ENCODE data around the gene KCTD10.

The KCTD10 gene, protein sequence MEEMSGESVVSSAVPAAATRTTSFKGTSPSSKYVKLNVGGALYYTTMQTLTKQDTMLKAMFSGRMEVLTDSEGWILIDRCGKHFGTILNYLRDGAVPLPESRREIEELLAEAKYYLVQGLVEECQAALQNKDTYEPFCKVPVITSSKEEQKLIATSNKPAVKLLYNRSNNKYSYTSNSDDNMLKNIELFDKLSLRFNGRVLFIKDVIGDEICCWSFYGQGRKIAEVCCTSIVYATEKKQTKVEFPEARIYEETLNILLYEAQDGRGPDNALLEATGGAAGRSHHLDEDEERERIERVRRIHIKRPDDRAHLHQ

DNA sequence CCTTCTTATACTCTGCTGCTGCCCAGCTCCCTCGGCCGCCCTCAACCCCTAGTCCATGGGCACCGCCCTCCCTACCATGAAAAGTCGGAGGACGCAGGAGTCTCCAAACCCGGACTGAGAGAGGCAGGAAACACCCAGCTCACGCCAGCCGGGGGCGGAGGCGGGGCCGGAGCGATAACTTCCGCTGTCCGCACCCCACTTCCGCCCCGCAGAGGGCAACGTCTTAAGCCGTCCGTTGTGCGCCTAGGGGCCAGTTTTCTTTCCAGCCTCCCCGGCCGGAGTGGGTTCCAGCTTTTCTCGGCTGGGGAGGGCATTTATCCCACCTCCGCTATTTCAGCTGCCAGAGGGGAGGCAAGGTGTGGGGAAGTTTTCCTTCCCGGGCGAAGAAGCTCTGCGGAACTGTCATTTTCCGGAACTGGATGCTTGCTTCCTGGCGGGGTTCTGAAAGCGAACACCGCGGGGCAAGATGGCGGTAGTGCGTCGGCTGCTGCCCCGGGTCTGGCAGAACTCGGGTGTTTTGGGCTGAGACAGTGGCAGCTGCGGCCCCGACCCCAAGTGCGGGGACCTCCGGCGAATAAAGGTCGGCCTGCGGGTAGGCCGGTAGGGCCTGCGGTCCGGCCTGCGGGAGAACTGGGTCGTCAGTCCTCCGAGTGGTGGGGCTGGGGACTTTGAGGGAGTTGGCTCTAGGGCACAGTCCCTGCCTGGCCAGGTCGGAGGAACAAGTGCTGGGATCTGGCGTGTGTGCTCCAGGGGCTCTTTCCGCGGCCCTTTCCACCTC lies at the start of gene KCTD10, which contains the start of gene UBE3B:
Gene KCTD10, minus strand, starts transcription at position 116 of the 778 bp plus-strand sequence. Its CDS starts 38 bp downstream, at position 78.
Gene UBE3B, plus strand, starts transcription at position 450 of the 778 bp plus-strand sequence. CDS start 5,918 bp downstream, outside the sequence.
- FAIRE-seq: no peak

DNA sequence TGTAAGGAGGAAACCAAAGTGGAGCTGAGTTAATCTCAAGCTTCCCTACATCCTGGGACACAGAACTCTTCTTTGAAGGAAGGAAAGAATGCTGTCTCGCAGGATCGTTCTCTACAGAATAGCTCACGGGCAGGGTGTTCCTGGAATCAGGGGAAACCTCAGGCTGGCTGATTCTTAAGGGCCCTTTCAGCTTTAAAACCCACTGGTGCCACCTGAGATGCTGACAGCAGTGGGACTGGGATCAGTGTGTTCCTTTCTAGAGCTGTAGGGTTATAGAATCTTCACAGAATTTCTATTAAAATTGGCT lies 48.1 kb upstream of the KCTD10 start:
- FAIRE-seq: no peak

DNA sequence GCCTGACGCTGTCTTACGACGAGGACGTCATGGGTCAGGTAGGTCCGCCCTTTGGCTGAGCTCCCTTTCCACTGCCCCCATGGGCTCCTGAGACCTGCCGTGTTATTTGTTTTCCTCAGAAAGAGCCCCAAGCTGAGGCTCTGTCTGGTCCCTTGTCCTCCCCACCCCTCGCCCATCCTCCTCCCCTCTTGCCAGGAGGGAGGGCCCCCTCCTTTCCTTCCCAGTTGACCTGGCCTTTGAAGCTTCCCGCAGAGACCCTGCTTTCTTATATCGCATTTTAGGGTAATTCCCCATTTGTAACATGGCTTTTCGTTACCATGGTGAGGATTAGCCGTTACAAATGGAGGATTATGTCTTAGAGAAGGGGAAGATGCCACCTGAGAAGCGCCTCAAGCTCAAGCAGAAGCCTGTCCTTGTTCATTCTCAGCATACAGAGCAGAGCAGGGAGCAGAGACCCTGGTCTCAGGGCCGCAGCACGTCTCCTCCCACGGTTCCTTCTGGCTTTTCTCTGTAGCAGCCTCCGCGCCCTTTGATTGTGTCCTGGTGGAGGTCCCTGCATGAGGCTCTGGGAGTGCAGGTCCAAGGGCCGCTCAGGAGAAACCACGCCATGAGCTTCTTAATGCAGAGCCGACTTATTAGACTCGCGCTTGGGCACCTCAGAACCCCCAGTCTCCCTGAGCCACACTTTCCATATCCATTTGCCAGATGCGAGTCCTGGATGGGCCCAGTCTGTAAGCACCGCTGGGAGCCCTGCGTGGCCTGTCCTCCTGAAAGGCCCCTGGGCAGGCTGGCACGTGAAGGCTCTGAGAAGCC lies 47.6 kb upstream of the KCTD10 start:
- no peak for FAIRE-seq

DNA sequence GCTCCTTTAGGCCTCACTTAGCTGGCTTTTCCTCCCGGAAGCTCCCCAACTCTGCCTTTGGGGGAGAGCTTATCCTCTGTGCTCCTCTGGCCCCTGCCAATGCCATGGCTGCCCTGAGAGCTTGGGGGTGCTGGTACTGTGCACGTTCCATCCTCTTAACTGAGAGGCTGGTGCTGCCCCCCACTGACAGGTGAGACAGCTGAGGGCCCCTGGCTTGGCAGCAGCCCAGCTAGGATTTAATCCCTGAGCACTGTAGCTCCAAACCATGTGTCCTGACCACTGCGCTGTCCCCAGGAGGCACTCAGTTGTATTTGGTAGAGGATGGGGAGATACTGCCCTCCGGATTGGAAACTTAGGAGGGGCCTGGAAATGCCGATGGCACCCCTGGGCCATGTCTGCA lies 46.4 kb upstream of the KCTD10 start:
- FAIRE-seq: no peak

DNA sequence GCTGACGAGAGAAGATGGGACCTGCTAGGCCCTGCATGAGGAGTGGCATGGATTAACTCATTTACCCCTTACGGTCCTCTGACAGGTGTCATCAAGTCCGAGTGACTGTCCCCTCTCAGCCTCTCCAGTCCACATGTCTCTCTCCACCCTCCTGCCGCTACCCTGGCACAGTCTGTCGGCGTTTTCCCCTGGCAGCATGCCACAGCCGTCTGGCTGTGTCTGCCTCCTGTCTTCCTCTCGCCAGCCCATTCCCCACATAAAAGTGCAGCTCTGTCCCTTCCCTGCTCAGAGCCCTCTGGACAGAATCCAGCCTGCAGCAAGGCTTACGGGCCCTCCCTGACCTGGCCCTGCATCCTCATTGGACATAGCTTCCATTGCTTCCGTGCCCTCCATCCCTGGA lies 46.0 kb upstream of the KCTD10 start:
- FAIRE-seq: no peak

DNA sequence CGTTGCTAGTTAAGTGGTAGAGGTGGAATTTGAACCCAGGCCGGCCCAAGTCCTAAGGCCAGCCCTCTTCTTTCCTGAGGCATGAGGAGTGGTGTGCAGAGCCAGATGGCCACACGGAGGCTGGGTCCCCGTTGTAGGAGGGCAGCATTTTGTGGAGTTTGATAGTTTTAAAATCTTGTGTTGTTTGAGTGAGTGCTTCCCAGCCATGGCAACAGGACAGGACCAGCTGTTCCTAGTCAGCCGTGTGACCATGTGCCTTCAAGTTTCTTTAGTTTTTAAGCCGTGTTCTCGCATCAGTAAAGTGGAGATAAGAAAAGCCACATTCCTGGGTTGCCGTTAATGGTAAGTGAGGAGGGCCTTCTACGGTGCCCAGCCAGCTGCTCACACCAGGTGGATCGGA lies 44.7 kb upstream of the KCTD10 start:
- no peak for FAIRE-seq

DNA sequence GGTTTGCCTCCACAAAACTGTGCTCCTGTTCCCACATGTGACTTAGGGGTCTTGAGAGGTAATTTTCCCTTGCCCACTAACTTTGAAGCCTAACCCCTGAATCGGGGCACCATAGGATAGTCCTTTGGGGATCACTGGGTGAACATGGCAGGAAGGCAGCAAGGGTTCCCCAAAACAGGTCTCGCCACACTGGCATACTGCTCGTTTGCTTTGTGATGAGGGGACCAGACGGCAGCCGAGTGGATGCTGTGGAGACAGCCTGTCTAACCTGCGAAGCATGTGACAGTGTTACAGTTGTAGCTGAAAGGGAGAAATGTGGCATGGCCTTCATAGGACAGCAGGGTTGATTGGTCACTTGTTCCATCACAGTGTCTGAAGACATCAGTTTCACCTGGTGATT lies 42.7 kb upstream of the KCTD10 start:
- no peak for FAIRE-seq

DNA sequence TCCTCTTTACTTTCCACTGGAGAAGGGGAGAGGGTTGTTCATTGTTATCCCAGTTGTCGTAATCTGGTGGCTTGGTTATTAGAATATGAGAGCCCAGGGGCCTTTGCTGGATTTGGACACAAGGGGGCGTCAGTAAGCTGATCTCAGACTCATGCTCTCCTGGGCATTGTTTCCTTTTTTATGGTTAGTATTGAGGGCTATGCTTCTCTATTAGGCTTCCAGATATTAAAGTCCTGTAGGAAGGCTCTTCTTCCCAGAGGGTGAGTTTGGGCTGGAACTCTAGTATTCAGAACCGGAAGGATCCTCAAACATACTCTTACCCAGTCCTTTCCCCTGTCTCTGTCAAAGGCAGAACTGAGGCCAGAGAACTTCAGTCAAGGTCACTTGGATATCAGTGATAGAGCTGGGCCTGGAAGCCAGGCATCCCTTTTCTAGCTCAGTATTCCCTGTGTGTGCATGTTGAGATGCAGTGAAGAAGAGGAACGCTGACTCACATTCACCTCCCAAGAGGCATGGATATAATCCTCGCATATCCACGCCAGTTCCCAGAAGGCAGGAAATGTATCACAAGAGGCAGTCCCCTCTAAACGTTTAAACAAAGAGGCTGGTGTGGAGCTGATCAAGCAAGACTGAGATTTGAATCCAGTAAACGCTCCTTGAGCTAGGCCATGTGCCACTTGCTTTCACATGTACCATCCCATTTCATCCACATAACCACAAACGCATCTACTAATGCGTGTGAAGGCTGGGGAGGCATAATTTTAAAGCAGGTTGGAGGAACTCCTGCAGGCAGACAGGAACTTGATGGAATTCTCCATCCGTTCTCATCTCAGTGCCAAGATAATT lies 41.9 kb upstream of the KCTD10 start:
- peak; percentile 23 for FAIRE-seq

DNA sequence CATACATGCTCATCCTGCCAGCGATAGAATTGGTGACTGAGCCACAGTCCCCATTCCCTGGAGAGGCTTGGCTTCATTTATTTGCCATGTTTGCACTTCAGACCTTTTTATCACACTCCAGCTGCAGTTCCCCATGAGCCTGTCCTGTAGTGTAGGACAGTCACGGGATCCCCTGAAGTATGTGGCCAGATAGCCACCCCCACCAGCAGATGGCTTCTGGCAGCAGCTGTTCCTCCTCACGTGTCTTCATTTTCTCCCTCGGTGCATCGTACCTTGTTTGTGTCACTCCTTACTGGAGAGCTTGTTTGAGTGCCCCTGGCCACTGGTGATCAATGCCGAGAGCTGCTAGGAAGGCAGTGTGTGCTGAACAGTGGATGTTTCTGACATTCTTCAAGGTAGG lies 40.5 kb upstream of the KCTD10 start:
- FAIRE-seq: no peak

DNA sequence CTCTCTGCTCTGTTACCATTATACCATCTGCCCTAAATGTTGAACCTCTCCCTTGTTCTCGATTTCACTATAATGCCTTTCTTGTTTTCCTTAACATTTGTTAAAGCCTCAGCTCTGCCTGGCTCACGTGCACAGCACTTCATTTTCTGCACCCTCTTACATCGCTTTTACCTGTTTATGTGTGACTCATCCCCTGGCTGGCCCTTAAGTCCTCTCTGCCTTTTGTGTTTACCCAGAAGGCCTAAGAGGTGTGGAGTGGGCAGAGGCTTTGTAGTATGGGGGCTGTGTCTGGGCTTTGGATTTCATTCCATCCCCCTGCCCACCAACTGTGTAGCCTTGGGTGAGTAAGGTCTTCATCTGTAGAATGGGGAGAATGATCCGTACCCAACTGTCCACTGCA lies 36.9 kb upstream of the KCTD10 start:
- no peak for FAIRE-seq

DNA sequence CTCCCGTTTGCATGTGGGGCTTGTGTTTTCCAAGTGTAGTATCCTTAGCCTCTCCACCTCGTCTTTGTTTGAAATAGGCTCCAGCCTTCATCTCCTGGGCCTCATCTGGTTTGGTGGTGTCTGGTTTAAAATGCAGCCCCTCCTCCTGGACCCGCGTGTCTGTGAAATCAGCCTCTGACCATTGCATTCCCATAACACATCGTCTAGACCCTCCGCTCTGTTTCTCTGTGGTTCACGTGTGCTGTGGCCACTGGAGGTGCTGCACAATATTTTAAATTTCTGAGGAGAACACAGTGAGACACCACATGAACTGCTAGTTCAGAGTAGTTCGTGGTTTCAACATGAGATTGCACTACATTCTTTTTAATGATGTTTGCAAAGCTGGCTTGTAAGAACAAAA lies 36.0 kb upstream of the KCTD10 start:
- no peak for FAIRE-seq

DNA sequence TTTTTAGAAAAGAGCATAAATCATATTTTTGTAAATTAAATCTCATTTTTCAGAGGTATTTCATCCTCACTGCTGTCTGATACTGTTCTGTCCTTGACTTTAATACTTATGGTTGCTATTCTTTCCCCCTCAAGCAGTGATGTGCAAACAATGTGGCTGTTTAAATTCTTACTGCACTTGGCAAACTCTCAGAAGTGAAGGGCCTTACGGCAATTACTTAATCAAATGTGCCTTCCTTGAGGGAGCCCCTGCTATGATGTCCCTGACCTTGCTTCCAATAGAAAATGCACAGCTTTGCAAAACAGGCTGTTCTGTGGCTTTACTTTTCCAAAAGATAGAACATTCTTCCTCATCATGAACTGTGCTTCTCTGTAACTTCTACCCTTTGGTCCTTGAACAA lies 35.5 kb upstream of the KCTD10 start:
- FAIRE-seq: no peak

DNA sequence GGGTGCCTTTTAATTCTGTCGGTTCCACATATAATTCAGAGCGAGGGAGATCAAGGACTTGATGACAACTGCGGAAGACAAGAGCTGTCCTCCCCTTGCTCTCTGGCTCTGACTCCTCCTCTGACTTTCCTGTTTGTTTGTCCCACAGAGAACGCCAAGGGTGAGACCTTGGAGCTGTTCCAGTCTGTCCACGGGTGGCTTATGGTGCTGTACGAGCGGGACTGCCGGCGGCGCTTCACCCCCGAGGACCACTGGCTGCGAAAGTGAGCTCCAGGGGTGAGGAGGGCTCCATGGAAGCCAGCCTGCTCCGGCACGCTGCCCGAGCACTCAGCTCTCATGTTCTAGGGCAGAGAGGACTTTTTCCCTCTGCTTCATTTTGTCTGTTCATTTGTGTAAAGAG lies 33.1 kb upstream of the KCTD10 start:
- FAIRE-seq: no peak

DNA sequence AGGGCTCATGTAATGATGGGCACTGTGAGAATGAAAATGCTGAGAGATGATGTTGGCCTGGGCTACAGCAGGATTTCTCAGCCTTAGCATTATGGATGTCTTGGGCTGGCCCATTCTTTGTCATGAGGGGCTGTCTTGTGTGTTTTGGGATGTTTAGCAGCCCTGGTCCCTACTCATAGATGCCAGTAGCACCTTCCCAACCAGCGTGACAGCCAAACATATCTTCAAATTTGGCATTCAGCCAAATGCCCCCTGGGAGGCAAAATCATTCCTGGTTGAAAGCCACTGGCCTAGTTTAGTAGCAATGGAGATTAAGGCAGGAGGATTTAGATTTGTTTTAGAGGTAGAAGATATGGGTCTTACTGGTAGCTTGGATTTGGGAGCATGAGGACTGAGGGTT lies 27.0 kb upstream of the KCTD10 start:
- no peak for FAIRE-seq

DNA sequence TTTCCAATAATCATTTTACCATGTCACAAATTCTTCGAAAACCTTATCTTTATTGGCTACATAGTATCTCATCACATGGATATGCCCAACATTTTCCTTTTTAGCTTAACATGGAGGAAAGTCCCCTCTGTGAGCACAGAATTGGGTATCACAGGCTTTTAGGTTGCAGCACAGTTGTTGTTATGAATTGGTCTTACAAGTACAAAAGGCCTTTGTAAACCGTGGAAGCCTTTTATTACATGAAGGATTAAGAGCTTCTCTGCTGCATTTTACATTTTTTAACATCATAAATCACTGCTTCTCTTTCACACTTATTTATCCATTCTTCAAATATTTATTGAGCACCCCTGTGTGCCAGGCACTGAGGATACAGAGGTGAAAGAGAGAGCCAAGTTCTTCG lies 26.5 kb upstream of the KCTD10 start:
- FAIRE-seq: no peak

DNA sequence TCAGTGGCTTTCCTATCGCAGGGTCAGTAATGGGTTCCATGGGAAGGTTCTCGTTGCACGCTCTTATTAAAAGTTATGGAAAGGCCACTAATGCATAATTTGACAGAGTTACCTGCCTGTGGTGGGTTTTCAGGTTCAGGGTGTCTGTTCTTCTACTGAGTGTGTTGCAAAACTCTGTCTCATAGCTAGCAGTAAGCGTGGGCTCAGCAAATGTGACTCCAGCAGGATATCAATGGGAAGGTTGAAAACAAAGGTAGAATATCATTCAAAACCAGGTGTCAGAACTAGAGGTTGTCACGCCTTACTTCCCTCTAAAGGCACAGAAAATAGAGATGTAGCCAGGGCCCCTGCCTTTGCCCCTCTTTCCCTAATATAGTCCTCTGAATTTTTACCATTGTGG lies 25.2 kb upstream of the KCTD10 start:
- FAIRE-seq: no peak

DNA sequence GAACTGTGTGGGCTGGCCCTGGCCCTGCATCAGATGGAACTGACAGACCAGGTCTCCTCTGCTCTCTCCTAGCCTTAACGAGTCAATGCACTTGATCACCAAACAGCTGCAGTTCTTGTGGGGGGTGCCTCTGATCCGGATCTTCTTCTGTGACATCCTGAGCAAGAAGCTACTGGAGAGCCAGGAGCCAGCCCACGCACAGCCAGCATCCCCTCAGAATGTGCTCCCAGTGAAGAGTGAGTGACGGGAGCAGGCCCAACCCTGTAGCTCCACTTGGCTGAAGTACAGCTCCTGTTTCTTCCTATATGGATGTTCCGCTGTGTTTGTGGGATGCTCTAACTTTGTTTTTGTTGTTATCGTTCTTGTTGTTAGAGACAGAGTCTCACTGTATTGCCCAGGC lies 24.2 kb upstream of the KCTD10 start:
- no peak for FAIRE-seq

DNA sequence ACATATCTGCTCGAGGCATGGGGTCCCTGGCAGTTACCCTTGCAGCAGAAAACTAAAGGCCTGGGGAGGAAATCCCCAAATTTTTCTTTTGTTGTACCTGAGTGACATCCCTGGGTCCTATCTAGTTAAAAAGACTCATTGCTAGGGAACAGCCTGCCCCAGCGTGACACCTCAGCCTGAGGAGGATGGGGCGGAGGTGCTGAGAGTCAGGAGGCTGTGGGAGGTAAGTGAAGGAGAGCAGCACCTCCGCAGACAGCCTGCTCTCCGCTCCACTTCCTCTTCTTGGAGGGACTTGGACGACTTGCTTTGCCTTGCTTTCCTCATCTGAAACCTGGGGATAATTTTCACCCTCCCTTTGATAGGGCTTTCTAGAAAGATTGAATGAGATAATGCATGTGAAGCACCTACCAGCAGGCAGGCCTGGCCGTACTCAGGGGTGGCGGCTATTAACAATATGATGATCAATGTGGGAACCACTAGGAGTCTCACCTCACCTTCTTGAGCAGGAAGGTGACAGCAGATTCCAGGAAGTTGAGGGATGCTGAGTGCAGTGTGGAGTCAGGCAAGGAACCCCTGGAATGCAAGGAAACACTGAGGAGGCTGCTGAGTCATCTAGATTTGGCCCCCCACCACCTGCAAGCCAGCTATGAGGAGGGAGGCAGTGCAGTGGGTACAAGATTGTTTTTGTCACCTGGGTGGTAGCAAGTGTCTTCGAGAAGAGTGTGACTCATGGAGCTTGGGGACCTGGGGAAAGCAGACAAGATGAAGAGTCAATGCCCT lies 23.5 kb upstream of the KCTD10 start:
- no peak for FAIRE-seq

DNA sequence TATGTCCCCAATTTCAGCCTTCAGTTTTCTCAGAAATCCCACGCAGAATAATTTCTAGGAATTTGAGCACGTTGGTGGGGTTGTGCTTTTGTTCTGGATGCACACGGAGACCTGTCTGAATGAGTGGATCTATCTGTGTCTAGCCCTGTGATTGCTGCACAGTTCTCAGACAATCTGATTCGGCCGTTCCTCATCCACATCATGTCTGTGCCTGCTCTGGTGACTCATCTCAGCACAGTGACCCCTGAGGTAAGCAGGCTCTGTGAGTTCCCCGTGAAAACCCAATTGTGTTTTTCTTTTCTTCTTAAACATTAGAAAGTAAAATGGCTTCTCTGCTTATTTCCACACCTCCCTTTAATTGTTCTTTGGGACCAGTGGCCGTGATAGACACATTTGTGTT lies 20.6 kb upstream of the KCTD10 start:
- no peak for FAIRE-seq

DNA sequence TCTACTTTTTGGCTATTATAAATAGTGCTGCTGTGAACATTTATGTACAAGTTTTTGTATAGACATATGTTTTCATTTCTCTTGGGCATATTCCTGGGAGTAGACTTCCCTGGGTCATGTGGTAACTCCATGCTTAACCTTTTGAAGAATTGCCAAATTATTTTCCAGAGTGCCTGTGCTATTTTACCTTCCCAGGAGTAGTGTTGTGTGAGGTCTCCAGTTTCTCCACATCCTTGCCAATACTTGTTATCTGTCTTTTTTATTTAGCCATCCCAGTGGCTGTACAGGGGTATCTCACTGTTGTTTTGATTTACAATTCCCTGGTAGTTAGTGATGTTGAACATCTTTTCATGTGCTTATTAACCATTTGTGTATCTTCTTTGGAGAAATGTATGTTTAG lies 19.2 kb upstream of the KCTD10 start:
- no peak for FAIRE-seq

DNA sequence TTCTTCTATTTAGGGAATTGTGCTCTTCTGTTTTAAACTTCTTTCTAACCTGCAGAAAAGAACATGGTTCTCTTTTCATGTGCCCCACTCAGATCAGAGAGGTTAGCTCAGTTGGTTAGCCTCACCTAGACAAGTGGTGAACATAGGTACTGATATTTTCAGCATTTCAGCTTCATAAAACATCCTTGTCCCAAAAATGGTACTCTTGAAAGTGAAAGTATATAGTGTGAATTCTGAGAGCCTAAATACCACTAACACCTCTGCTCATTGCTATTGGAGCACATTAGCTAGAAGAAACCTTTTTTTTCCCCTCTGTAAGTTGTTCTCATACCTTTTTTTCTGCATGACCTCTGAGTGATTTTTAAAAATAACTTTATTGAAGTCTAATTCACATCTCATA lies 17.9 kb upstream of the KCTD10 start:
- FAIRE-seq: no peak

DNA sequence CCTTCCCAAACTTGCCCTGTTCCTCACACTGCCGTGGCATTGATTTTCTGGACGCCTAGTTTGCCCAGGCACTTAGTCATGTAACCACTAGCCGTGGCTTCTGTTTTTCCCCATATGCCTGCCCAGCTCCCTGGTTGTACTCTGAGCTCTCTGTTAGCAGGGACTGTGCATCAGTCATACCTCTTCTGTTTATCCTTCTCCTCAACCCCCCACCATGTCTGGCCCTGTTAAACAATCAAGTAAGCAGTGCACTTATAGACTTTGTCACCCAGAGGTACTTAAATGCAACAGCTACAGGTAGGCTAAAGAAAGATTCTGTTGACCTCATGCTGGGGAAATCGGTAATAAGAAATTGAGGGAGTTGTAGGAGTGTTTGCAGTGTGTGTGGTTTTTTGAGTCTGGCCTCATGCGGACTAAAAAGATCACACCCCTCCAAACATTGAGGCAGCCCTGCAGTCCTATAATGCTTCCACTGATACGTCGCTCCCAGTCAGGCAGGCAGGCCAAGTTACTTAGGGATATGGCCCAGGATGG lies 17.3 kb upstream of the KCTD10 start:
- no peak for FAIRE-seq
